Panc1 (cell line): ENCODE measurements around the gene INPP5K.

Experiments
- POLR2AphosphoS5 ChIP-seq: IDR thresholded peaks from 2 replicates; pipeline ENCODE4 v1.6.1; 2012; ENCODE audit warnings: mild to moderate bottlenecking, low read depth, low read length, moderate library complexity
- REST ChIP-seq, 2 experiments: IDR thresholded peaks; 2 replicates each; pipeline ENCODE4 v1.6.1; 2011 to 2012; ENCODE audit warnings: low read depth in 2 of 2, control low read depth in 1 of 2, low read length in 1 of 2, mild to moderate bottlenecking in 1 of 2, moderate library complexity in 1 of 2; ENCODE audit not compliant: insufficient read depth in 1 of 2
- TF ChIP-seq, protein P1 (sequence below): fragments of 450-650 bp; IDR thresholded peaks from 2 replicates; pipeline ENCODE4 v1.5.1; 2017; ENCODE audit warnings: mild to moderate bottlenecking

- TF ChIP-seq, protein P1, sequence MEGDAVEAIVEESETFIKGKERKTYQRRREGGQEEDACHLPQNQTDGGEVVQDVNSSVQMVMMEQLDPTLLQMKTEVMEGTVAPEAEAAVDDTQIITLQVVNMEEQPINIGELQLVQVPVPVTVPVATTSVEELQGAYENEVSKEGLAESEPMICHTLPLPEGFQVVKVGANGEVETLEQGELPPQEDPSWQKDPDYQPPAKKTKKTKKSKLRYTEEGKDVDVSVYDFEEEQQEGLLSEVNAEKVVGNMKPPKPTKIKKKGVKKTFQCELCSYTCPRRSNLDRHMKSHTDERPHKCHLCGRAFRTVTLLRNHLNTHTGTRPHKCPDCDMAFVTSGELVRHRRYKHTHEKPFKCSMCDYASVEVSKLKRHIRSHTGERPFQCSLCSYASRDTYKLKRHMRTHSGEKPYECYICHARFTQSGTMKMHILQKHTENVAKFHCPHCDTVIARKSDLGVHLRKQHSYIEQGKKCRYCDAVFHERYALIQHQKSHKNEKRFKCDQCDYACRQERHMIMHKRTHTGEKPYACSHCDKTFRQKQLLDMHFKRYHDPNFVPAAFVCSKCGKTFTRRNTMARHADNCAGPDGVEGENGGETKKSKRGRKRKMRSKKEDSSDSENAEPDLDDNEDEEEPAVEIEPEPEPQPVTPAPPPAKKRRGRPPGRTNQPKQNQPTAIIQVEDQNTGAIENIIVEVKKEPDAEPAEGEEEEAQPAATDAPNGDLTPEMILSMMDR: no peak
- TF ChIP-seq REST (IDR thresholded peaks at IDR 0.05; ENCODE audit: insufficient read depth in 1 of 2, low read depth in 2 of 2, low read length in 1 of 2) (no peak), POLR2AphosphoS5 (no peak)
These were observed 37.2 kb upstream of the INPP5K start for GRCh38 chr17:1553354-1554266.
